HCEC 1CT (cell line): ENCODE measurements around the gene CERS6.

Experiments used
- DNase-seq: peaks from one replicate; pipeline ENCODE4 v3.0.0-alpha.2; 2017

Gene CERS6

DNA sequence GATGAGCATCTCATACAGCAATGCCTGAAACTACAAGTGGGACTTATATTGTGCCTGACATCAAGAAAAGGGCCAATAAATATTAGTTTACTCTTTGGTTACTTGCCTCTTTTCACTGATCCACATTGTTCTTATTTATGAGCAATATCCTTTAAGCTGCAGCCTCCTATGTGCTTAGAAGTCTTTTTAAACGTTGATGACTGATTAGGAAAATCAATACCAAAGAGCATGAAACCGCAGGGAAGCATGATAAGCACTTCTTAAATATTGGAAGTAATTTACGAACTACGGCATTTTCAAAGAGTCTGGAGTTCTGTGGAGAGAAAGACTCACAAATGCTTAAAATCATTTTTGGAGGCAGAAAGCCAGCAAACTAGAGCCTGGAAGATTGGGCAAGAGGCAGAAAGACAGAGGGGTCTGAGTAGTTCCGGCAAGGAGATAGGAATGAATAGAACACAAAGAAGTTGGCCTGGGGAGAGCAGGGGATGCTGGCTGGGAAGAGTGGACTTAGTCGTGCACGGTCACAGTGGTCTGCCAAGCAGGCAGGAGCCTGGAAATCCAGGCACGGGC is 223.8 kb downstream of the CERS6 start:
- DNase-seq, result no peak

DNA sequence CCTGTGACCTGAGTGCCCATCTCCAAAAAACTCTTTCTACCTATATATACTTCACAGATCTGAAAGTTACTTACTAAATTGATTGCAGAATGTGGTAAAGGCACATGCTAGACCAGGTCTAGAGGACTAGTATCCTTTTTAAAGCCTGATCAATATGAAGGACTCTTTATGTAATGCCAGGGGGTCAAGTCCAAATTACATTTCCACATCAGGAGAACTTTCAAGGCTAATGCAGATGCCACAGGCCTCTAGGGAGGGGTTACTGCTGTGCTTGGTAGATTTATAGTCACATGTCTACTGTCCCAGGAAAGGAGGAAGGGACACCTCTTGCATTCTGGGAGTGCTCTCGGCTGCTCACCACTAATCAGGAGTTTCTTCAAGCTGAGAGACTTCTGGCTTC is 227.9 kb downstream of the CERS6 start:
- DNase-seq, result no peak

DNA sequence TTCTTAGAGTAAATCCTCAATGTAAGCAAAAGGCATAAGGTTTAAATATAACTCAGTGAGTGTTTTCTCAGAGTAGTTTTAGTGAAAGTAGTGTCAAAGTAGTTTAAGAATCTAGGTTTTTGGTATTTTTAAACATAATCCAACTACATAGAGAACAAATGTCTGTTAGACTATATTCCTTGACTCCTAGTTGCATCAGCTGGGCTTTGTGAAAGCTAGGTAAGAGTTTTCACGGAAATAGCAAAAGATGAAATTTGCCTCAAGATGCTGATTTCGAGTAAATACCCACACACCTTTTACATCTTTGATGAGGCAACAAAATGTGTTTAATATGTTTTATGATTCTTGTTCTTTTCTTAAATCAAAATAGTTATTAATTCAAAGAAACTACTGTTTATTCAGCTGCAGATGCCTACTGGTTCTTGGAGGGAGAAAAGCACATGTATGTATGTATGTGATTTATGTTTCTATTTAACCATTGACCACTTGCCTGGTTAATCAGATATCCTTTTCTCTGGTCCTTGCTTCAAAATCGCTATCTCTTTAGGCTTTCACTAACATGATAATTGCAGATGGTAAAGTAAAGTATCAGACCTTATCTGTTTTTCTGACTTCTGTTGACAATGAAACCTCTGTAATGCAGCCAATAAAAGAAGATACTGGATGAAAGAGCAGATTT is 229.0 kb downstream of the CERS6 start:
- no peak for DNase-seq

DNA sequence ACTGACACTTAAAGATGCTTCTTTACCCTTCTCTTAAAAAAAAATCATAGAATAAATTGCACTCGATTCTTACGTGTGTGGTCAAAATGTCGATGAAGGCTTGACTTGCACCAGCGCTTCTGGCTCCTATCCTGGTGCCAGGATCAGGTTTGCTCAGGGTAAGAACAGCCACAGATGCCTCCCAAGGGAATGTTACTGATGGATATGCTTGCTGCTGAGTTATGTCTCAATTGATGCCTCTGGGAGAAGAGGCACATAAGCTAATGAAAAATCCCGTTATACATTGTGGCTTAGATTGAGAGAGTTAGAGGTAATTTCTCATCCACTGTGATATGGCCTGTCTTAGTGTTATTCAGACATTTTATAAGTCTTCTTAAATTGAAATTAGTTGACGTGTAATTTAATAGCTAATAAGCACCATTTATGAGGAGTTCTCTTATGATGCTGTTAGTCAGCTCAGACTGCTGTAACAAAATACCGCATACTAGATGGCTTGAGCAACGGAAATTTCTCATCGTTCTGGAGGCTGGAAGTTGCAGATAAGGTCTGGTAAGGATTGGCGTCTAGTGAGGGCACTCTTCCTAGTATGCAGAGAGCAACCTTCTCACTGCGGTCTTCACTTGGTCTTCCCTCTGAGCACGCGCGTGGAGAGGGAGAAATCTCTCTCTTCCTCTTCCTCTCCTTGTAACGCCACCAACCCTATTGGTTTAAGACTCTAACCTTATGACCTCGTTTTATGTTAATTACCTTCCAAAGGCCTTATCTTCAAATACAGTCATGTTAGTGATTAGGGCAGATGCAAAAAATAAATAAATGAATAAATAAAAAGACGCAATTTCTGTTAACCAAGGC is 229.8 kb downstream of the CERS6 start:
- no peak for DNase-seq

DNA sequence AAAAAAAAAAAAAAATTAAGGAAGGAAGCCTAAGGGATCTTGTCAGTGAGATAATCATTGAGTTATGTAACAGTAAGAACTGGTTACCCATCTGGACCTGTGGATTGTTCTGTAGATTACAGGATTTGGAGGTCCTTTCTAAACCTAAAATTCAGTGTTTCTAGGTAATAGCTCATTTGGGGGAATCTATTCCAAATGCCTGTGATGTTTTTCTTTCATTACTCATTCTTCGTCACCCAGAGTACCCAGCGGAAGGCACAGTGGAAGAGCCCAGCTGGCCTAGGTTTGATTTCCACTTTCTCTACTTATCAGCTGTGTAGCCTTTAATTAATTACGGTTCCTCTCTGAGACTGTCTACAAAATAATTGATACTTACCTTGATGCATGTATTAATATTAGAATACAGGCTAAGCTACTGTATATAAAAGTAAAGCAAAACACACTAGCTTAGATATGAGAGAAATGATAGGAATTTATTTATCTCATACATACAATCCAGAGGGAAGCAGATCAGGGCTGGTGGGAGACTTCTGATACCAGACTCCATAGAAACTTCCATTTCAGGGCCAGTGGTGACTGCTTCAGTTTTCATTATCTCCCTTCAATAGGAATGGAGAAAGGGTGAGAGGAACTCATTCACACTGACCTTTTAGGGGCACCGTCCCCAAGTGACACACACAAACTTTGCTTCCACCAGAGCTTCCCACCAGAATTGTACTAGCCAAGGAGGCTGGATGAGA is 230.6 kb downstream of the CERS6 start:
- DNase-seq, result peak; percentile 76

DNA sequence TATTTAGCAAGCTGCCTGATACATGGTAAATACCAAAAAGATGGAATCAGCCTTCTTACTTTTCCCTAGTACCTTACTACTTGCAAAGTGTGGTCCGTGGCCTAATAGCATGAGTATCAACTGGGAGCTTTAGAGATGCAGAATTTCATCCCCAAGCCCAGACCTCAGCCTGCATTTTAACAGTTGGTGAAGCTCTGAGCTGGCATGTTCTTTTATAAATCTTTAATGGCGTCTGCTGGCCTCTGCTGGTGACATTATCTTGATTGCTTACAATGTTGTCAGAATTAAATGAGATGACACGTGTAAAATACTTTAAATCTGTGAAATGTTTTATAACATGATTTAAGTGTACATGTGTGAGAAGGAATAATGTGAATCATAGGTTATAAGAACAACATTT is 231.2 kb downstream of the CERS6 start:
- peak; percentile 22 for DNase-seq

DNA sequence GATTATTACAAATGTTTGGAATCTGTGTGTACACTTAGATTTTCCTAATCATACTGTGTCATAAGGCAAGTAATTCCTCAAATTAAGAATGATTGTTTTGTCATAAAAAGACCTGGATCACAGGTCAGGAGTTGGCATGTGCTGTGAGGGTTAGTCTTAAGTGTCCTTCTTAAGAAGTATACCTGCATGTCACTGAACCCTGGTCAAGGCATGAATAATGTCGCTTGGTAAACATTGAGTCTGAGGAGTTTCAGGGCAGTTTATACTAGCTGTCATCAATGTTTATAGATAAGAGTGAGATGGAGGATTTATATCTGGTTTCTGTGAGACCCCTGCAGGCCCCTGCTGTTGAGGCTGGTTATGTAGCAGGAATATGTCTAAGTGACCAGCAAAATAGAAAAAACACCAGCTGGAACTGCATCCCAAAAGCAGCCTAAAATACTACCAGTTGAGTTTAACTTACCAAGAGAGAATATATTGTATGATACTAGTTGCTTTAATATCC is 234.4 kb downstream of the CERS6 start:
- DNase-seq, result no peak

DNA sequence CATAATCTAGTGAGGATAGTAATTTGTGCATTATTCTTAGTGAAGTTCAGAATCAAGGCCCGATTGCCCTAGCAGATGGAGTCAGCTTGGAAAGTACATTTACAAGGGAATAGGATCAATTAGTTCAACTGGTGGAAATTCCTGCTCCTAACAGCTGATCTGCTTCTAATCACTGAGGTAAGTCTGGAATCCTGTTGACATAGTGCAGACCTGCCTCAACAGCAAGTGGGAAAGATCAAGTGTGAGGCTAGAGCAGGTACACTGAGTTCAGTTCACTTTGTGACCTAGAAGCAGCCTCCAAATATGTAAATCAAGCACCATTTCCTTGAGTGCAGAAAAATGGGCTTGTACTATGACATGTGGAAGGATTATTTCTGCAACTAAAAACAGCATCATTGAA is 235.1 kb downstream of the CERS6 start:
- DNase-seq, result no peak

DNA sequence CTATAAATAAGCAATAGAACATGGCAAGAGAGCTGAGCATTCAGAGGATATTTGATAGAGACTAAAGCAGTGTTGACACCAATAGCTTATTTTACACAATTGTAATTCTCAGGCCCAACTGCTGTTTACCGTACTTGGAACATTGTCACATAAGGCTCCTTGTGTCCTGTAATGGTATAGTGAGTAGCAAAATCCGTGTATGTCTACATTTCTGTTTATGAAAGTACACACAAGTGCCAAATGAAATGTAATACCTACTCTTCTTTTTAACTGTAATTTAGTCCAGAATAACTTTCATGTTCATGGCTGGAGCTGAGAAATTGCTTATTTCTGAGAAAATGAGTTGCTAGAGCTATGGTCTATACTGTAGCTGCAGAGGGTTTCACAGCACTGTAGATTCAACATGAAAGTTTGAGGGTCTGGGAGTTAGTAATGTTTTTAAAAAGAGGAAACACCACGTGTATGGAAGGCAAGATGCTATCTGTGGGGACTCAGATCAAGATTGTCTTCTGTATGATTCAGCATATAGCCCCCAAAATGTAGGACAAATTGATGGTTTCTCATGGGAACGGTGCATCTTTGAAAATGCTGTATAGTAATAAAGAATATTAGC is 236.2 kb downstream of the CERS6 start:
- no peak for DNase-seq

DNA sequence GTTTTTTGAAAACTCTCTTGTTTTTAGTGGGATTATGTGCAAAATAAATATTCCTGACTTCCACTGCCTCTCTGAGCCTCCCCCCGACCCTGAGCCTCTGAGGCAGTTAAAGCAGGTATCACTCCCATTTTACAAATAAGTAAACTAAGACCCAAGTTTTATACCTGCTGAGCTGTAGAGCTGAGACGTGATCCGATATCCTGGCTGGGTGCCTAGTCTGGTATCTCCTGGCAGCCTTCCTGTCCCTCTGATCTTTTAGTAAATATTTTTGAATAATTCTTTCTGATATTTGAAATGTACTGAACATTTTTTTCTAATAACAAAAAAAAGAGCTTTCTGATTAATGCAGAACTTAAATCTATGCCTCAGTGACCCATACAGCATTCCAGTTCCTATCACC is 238.1 kb downstream of the CERS6 start:
- DNase-seq, result no peak

DNA sequence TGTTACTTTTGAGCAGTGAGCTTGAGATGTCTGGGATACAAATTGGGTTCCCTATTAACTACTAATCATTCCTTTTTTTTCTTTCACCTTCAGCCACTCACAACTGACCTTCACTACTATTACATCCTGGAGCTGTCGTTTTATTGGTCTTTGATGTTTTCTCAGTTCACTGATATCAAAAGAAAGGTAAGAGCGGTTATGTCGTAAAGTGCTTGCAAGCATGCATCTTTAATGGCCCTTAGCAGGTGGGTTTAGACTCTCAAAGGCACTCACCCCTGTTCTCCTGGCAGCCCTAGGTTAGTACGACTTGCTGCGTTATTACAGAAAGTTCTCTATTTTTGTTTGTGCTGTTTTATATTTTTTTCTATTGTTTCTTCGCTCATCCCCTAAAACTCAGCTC is 238.8 kb downstream of the CERS6 start:
- no peak for DNase-seq

DNA sequence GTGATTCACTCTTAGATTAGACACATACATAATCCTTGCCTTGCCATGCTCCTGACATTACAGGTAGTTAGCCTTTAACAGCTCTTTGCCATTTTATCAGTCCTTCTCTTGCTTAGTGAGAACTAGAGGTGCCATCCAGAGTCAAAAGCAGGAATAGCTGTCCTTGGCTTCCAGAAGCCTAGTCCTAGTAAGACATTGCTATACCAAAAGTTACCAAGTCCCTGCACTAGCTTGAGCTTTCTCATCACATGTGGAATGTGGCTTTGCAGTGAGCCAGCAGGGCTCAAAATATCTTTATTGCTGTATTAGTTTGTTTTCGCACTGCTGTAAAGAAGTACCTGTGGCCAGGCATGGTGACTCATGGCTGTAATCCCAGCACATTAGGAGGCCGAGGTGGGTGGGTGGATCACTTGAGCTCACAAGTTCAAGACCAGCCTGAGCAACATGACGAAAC is 241.6 kb downstream of the CERS6 start:
- no peak for DNase-seq

DNA sequence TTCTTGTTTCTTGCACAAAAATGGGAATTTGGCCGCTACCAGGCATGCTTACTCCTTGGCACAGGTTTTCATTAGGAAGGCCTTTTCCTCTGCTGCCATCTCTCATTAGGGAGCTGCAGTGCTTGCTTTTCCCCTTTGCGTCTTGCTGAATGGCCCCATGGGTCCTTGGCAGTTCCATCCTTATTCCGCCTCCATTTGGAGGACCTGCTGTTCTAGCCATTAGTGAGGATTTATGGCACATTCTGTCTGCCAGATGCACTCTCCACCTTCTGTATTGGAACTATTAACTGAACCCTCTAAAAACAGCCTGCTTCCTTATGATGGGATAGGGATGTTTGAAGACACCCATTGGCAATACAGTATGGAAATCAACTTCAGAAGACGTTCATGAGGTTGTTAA is 242.9 kb downstream of the CERS6 start:
- no peak for DNase-seq

DNA sequence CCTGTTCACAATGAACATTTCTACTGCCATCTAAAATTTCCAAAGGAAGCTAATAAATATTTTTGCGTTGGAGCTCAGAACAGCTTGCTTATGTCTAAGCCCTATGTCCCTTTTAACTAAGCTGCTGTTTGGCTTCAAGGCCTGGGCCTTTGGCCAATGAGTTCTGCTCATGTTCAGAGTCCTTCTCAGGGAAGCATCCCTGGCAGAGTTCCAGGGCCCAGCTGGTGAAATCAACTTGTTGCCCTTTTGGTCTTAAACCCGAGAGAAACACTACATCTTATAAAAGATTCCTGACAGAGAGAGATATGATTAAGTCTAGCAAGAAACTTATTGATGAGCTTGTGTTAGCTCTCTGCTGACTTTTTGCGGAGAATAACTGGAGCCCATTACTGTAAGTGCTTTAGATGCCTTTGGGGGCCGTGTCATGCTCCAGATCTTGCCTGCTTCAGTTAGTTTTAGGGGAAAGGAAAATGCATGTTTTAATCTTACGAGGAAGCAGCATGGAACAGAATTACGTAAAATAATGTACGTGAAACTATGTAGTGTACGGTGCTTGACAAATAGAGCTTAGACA is 243.9 kb downstream of the CERS6 start:
- DNase-seq, result peak; percentile 69

DNA sequence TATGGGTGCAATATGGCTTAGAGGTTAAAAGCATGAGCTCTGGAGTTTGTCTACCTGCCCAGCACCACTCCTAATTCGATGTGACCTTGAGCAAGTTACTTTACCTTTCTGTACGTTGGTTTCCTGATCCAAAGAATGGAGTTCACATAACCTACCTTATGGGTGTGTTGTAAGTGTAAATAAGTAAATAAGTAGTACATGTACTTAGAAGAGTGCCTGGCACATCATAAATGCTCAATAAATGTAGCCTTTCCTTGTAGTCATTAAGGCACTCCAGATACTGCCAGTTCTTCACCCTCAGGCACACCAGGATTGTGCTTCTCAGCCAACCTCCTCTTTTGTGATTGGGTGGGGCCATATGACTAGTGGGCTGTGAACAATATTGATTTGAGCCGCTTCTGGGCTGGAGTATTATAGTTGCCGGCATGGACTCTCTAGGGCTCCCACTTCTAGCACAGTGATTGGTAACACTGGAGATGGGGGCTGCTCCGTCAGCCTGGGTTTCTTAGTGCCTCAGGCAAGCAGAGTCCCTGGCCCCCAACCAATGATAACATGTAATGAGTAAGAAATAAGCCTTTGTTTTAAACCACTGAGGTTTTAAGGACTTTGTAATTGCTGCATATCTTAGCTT is 244.7 kb downstream of the CERS6 start:
- no peak for DNase-seq

DNA sequence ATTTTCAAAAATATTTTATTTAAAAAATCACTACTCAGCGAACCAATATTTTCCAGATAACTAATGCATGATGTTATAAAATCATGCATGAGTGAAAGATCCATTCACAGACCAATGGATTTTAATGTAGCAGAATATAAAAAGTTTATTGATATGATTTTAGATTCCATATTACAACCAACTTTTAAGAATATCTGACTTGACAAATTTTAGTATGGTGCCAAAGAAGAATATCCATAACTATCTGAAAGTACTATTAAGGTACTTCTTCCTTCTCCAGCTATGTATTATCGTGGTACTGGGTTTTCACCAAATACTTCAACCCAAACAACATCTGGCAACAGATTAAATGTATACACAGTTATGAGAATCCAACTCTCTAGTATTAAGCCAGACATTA is 246.5 kb downstream of the CERS6 start:
- DNase-seq, result no peak

DNA sequence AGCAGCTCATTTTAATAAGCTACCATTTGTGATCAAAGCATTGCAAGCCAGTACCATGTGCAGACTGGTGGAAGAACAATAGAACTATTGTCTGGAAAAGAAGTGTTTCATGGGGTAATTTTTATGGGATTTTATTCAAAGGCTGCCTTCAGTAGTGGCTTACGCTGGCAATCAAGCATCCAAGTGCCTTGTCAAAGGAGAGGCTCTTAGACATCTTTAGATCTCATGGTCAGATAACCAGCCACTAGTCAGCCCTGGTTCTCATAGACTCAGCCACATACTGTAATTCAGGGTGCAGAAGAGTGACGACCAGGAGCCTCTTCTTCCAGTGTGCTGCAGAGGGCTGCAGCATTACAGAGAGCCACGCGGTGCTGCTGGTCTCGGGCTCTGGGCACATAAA is 247.9 kb downstream of the CERS6 start:
- DNase-seq, result no peak

DNA sequence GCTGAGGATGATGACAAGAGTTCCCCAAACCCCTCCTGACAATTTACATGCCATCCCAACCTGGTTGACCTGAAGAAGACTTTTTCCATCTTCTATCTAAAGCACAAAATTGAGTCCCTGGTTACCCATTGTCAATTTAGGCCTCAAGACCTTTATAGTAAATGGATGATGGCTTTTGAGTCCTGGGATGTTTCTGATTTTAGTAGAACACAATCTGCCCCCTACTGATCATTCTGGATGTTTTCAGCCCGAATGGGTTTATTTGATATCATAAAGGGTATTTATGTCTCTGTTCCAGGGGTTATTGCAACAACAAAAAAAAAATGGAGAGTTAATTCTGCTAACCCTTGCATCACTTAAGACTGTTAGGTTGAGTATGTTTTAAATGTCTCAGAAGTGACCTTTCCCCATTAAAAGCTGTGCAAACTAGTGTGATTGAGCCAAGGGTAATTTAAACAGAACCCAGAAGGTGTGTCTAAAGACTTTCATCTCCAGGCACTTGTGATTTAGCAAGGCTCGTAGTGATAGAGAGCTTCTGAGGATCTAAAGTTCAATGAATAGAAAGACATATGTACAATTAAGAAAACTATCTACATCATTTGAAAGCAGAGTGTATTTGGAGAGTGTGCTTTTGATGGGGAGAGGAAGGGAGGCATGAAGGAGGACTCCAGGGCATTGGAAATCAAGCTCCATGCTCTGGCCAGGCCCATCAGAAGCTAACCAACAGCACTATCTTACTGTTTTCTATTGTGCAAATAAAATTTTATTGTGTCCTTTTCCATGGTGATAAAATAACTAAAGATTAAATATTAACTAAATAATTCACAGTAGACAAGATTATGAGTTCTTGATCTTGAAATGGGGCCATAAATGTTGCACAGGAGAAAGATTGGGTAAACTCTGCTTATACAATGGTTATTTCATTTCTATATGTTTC is 249.7 kb downstream of the CERS6 start:
- peak; percentile 55 for DNase-seq

DNA sequence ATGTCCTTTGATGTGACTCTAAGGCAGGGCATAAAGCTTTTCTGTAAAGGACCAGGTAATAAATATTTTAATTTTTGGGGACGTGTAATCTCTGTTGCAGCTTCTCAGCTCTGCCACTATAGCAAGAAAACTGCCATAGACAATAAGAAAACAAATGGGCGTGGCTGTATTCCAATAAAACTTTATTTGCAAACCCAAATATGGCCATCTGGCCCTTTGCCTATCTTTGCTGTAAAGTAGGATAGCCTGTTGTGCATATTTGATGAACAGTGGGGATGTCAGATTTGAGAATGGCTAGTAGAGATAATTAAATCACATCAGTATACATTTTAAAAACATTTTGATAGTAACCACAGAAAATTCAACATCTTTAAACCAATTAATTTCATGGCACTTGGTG is 250.7 kb downstream of the CERS6 start:
- DNase-seq, result no peak

DNA sequence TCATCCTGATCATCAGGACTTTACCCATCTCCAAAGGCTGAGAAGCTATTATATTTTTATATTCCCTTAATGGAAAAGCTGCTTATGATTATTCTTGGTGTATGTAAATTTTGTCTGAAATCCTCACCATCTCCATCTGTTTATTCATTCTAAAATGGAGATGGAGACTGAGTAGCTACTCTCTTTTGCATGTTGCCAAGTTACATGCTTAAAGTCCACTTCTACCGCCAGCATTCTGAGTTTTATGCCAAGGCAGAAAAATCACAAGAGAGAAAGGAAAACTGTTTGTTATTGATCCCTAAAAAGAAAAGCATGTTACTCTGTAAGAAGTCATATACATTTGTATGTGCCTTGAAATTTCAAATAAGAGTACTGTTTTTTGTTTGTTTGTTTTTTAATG is 252.0 kb downstream of the CERS6 start:
- DNase-seq, result no peak
